Measurements from ENCODE around the gene CLCA4.

CLCA4 gene

GRCh38 chr1:86619313-86619712, 72.4 kb downstream of the CLCA4 start:
- DNase-seq: no peak

DNA sequence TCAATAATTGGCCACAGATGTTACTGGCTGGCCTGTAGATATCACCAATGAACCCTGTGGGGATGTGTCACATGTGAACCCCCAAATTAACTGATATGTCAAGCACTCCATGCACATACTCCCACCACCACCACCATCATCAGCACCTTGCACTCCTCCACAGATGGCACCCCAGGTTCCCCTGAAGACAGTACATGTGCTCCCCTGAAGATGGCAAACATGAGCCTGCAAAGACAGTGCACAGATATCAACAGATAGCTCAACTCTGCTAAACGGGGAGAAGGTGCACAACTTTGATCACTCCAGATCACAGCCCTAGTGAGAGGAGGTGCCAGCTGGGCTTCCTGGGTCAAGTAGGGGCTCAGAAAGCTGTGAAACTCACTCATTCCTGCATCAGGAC, 74.4 kb downstream of the CLCA4 start:
- no peak for DNase-seq

All from cortex of kidney (tissue), 1 donor.